Thyroid gland (tissue), 4 donors: ENCODE results near the gene KAZN. TPM values are rescaled to one million over a fixed set of nuclear protein-coding genes. Genes with fewer than 3 reads are reported as not detected.

ENCODE experiments used
- DNase-seq, 2 donors: peaks; one replicate each; pipeline ENCODE4 v3.0.0-alpha.2; 2019
- H3K27ac ChIP-seq, 3 donors: fragments of 200-600 bp; sonication (generic); 1 replicate in 2 of 3; 2 replicates in 1 of 3; pipeline ENCODE4 v1.5.1; 2016 to 2019; ENCODE audit warnings: mild to moderate bottlenecking in 1 of 3, moderate library complexity in 1 of 3
- H3K27me3 ChIP-seq: fragments of 200-600 bp; sonication (generic); one replicate; pipeline ENCODE4 v1.5.1; 2019
- H3K36me3 ChIP-seq, 2 donors: fragments of 200-600 bp; sonication (generic); one replicate each; pipeline ENCODE4 v1.5.1; 2016 to 2019
- H3K4me1 ChIP-seq, 2 donors: fragments of 200-600 bp; sonication (generic); one replicate each; pipeline ENCODE4 v1.5.1; 2017 to 2019
- H3K4me3 ChIP-seq, 3 donors: fragments of 200-600 bp; sonication (generic); replicated peaks in 1 of 3; 1 replicate in 2 of 3; 2 replicates in 1 of 3; pipeline ENCODE4 v1.5.1; 2016; ENCODE audit warnings: mild to moderate bottlenecking in 1 of 3
- H3K9me3 ChIP-seq: fragments of 200-600 bp; sonication (generic); one replicate; pipeline ENCODE4 v1.5.1; 2017
- POLR2A ChIP-seq, 2 donors: fragments of 450-650 bp; IDR thresholded peaks; one replicate each; pipeline ENCODE4 v1.6.1; 2017; ENCODE audit warnings: antibody characterized with exemption in 2 of 2, mild to moderate bottlenecking in 2 of 2, moderate library complexity in 1 of 2
- WGBS, 2 donors: methylation state at CpG; one replicate each; pipeline ENCODE4 v1.1.5; 2017; 5-methylcytosine and 5-hydroxymethylcytosine counted together
- intact Hi-C: fragments of 100-400 bp; cut with DNase I; formaldehyde crosslinking; loops from one replicate; pipeline ENCODE4 v1.15.1; 2023
- total RNA-seq, 4 donors: library from RNA; depleted of rRNA; stranded (reverse); fragments of >200 nt; gene quantifications; one replicate each; pipeline ENCODE4 v1.2.3, GENCODE V29; 2016
- TF ChIP-seq, protein P1 (sequence below), 6 experiments: fragments of 200-600 bp in 3 of 6; fragments of 450-650 bp in 3 of 6; sonication (generic) in 3 of 6; IDR thresholded peaks; one replicate each; pipeline ENCODE4 v1.5.1; 2016 to 2019; ENCODE audit warnings: antibody characterized with exemption in 6 of 6, mild to moderate bottlenecking in 2 of 6, inconsistent platforms in 1 of 6, moderate library complexity in 1 of 6

KAZN gene
- total RNA-seq, 4 donors from 2014 or later, result 14.8 to 28.6 (median 18.2) TPM

- TF ChIP-seq POLR2A (IDR thresholded peaks at IDR 0.05), result no peak
- TF ChIP-seq, protein P1, sequence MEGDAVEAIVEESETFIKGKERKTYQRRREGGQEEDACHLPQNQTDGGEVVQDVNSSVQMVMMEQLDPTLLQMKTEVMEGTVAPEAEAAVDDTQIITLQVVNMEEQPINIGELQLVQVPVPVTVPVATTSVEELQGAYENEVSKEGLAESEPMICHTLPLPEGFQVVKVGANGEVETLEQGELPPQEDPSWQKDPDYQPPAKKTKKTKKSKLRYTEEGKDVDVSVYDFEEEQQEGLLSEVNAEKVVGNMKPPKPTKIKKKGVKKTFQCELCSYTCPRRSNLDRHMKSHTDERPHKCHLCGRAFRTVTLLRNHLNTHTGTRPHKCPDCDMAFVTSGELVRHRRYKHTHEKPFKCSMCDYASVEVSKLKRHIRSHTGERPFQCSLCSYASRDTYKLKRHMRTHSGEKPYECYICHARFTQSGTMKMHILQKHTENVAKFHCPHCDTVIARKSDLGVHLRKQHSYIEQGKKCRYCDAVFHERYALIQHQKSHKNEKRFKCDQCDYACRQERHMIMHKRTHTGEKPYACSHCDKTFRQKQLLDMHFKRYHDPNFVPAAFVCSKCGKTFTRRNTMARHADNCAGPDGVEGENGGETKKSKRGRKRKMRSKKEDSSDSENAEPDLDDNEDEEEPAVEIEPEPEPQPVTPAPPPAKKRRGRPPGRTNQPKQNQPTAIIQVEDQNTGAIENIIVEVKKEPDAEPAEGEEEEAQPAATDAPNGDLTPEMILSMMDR (IDR thresholded peaks at IDR 0.05), result no peak
- H3K27me3 ChIP-seq, result no peaks in the 10 kb centered on the region
- intact Hi-C loops, result no loop called here
- 91 to 94% methylated on average over 2 of the region's 2 CpGs for WGBS, 2 donors
- H3K9me3 ChIP-seq, result no peaks in the 10 kb centered on the region
- DNase-seq, result no peak
- H3K4me3 ChIP-seq, result no peak overlapping the region
- H3K27ac ChIP-seq, result no peak overlapping the region
- no peaks in the 10 kb centered on the region for H3K4me1 ChIP-seq
- no peaks in the 10 kb centered on the region for H3K36me3 ChIP-seq
Measured at GRCh38 chr1:14841456-14841855, 243.0 kb downstream of the KAZN start.

- intact Hi-C loops, result no loop called here
- Histone ChIP-seq H3K27ac (no peak overlapping the region), H3K27me3 (no peaks in the 10 kb centered on the region), H3K36me3 (no peaks in the 10 kb centered on the region), H3K4me1 (no peaks in the 10 kb centered on the region), H3K9me3 (no peaks in the 10 kb centered on the region), H3K4me3 (no peak overlapping the region)
- no peak for TF ChIP-seq POLR2A (IDR thresholded peaks at IDR 0.05)
- TF ChIP-seq, protein P1 (IDR thresholded peaks at IDR 0.05), result no peak
- DNase-seq, result no peak
Measured at GRCh38 chr1:14841951-14842350, 243.5 kb downstream of the KAZN start.

GRCh38 chr1:14842361-14842760 lies 243.9 kb downstream of the KAZN start:
- Histone ChIP-seq H3K36me3 (no peaks in the 10 kb centered on the region), H3K9me3 (no peaks in the 10 kb centered on the region), H3K4me1 (no peaks in the 10 kb centered on the region), H3K27me3 (no peaks in the 10 kb centered on the region), H3K27ac (no peak overlapping the region), H3K4me3 (no peak overlapping the region)
- WGBS, 2 donors, result 83 to 88% methylated on average over 4 of the region's 4 CpGs
- DNase-seq, result no peak
- TF ChIP-seq, protein P1 (IDR thresholded peaks at IDR 0.05), result no peak
- no peak for TF ChIP-seq POLR2A (IDR thresholded peaks at IDR 0.05)
- intact Hi-C loops, result no loop called here

- no peak for TF ChIP-seq POLR2A (IDR thresholded peaks at IDR 0.05)
- TF ChIP-seq, protein P1 (IDR thresholded peaks at IDR 0.05), result no peak
- DNase-seq, result no peak
- intact Hi-C loops, result no loop called here
- no peaks in the 10 kb centered on the region for H3K9me3 ChIP-seq
- H3K36me3 ChIP-seq, result no peaks in the 10 kb centered on the region
- no peaks in the 10 kb centered on the region for H3K4me1 ChIP-seq
- no peaks in the 10 kb centered on the region for H3K27me3 ChIP-seq
- no peak overlapping the region for H3K27ac ChIP-seq
- 80 to 91% methylated on average over 2 of the region's 2 CpGs for WGBS, 2 donors
- no peak overlapping the region for H3K4me3 ChIP-seq
Measured at GRCh38 chr1:14842891-14843290, 244.4 kb downstream of the KAZN start.

DNA sequence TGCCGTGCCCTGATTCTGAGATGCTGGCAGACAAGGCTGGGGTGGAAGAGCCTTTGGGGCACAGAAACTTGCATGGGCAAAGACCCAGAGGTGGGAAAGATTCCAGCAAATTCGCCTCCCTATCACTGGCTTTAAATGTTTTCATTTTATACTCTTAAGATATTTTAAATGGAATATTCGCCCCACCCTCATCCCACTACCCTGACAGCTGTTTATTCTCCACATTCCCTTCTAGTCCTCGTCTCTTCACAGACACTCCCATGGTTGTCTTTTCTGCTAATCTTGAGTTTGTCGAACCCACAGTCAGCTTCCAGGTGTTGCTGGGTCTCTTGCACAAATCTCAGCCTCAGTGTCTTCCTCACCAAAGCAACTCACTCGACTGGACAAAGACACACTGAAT lies 245.0 kb downstream of the KAZN start:
- TF ChIP-seq POLR2A (IDR thresholded peaks at IDR 0.05), result no peak
- TF ChIP-seq, protein P1 (IDR thresholded peaks at IDR 0.05), result no peak

More for the DNA sequence above, 245.0 kb downstream of the KAZN start:
- 84 to 87% methylated on average over 6 of the region's 6 CpGs for WGBS, 2 donors
- no peaks in the 10 kb centered on the region for H3K4me1 ChIP-seq
- no peaks in the 10 kb centered on the region for H3K27me3 ChIP-seq
- H3K36me3 ChIP-seq, result no peaks in the 10 kb centered on the region
- H3K9me3 ChIP-seq, result no peaks in the 10 kb centered on the region
- intact Hi-C loops, result no loop called here
- no peak overlapping the region for H3K27ac ChIP-seq
- DNase-seq, result no peak
- H3K4me3 ChIP-seq, result no peak overlapping the region
